ENCODE measurements around the gene DGKD.

Gene DGKD

DNA sequence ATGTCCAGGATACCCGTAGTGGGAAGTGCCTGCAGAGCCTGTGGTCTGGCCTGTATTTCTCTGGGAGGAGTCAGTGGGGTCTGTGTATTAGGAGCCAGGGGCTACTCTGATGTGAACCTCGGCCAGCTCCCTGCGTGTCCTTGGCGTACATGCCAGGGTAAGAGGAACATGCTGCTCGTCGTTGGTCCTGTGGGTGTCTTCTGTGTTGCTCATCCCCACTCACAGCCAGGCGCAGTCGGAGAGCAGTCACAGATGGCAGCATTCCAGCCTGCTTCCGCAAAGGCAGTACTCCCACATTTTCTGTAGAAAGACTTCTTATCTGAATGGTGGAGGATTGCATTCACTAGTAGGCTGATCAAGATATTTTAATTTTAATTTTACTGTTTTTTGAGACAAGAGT, 84.9 kb downstream of the DGKD start:
- Histone ChIP-seq H3K4me3 (ENCODE audit: low read depth, low read length) (no peak overlapping the region), H3K27me3 (no peaks in the 10 kb centered on the region), H3K4me1 (no peaks in the 10 kb centered on the region), H3K36me3 (peaks cover 7% of the 10 kb centered on the region), H3K9me3 (no peaks in the 10 kb centered on the region)
- DNase-seq: no peak
- TF ChIP-seq CTCF (IDR thresholded peaks at IDR 0.05; ENCODE audit: low read depth, low read length): no peak

- Histone ChIP-seq H3K4me3 (ENCODE audit: low read depth, low read length) (no peak overlapping the region), H3K9me3 (no peaks in the 10 kb centered on the region), H3K36me3 (peaks cover 7% of the 10 kb centered on the region), H3K4me1 (no peaks in the 10 kb centered on the region), H3K27me3 (no peaks in the 10 kb centered on the region)
- no peak for TF ChIP-seq CTCF (IDR thresholded peaks at IDR 0.05; ENCODE audit: low read depth, low read length)
- no peak for DNase-seq
Measured at GRCh38 chr2:233440314-233440713, 86.0 kb downstream of the DGKD start.

GRCh38 chr2:233440714-233441113, 86.4 kb downstream of the DGKD start:
- no peak for TF ChIP-seq CTCF (IDR thresholded peaks at IDR 0.05; ENCODE audit: low read depth, low read length)
- Histone ChIP-seq H3K4me1 (no peaks in the 10 kb centered on the region), H3K9me3 (no peaks in the 10 kb centered on the region), H3K36me3 (peaks cover 6% of the 10 kb centered on the region), H3K27me3 (no peaks in the 10 kb centered on the region), H3K4me3 (ENCODE audit: low read depth, low read length) (no peak overlapping the region)
- DNase-seq: no peak

GRCh38 chr2:233441161-233442027, 87.1 kb downstream of the DGKD start:
- H3K4me3 ChIP-seq (ENCODE audit: low read depth, low read length): no peak overlapping the region
- no peaks in the 10 kb centered on the region for H3K9me3 ChIP-seq
- no peak for DNase-seq
- peaks cover 10% of the 10 kb centered on the region for H3K36me3 ChIP-seq
- H3K4me1 ChIP-seq: no peaks in the 10 kb centered on the region
- no peak for TF ChIP-seq CTCF (IDR thresholded peaks at IDR 0.05; ENCODE audit: low read depth, low read length)
- no peaks in the 10 kb centered on the region for H3K27me3 ChIP-seq

DNA sequence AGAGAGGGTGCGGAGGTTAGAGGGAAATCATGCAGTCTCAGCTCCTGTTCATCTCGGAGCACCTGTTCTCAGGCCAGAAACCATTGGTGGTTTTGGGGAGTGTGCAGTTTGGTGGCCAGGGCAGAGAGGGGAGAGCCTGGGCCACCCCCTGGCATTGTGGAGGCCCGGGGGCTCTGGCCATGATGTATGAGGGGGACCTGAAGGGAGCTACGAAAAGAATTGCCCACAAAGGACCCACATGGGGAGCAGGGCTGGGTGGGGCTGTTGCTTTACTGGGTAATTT, 87.7 kb downstream of the DGKD start:
- Histone ChIP-seq H3K4me3 (ENCODE audit: low read depth, low read length) (no peak overlapping the region), H3K9me3 (no peaks in the 10 kb centered on the region), H3K4me1 (no peaks in the 10 kb centered on the region), H3K27me3 (no peaks in the 10 kb centered on the region), H3K36me3 (peaks cover 6% of the 10 kb centered on the region)
- DNase-seq: no peak
- TF ChIP-seq CTCF (IDR thresholded peaks at IDR 0.05; ENCODE audit: low read depth, low read length): no peak

DNA sequence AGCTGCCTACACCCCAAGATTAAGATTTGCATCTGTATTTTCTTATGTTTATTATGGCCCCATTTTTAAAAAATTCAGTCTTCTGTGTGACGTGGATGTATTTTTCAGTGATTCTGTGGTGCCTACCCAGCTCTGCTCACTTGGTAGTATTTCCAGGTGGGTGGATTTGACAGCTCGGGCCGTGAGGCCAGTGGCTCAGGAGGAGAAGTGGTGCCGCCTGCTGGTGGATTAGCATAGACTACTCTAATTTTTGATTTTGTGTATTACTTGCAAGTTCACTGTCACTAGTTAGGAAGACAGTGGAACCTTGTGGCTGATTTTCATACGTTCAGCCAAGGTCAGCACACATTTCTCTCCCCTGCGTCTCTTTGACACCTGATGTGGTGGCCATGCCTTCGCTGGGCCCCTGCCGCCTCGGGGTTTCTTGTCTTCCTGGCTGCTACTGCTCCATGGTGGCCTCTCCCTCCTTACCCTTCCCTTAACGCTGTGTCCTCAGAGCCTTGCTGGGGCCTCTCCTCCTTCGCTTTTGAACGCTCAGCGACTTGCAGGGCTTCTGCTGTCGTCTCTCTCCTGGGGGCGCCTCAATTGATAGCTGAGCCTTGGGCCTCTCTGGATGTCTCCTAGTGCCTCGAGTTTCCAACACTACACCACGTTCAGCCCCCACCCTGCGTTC, 89.4 kb downstream of the DGKD start:
- Histone ChIP-seq H3K27me3 (no peaks in the 10 kb centered on the region), H3K4me1 (no peaks in the 10 kb centered on the region), H3K4me3 (ENCODE audit: low read depth, low read length) (no peak overlapping the region), H3K9me3 (no peaks in the 10 kb centered on the region), H3K36me3 (peaks cover 14% of the 10 kb centered on the region)
- DNase-seq: peak; percentile 82
- peak; percentile 90 for TF ChIP-seq CTCF (IDR thresholded peaks at IDR 0.05; ENCODE audit: low read depth, low read length)
